Panc1 (cell line): ENCODE results near the gene MCEE. TPM values are rescaled to one million over a fixed set of nuclear protein-coding genes. Genes with fewer than 3 reads are reported as not detected.

Experiments
- ATAC-seq: fragments of 200-7000 bp; cut with Tn5 transposase; 2 replicates; pipeline ENCODE4 v1.9.1; 2020; ENCODE audit warnings: mild to moderate bottlenecking, moderate library complexity
- BruUV-seq: library from RNA; stranded (reverse); fragments of 400-500 nt; replicated peaks from 2 replicates; lab custom pipeline; 2021; lab: Mats Ljungman, UMichigan
- CTCF ChIA-PET: fragments of 300-600 bp; sonication (Branson Sonifier 250); formaldehyde crosslinking; loops from one replicate; lab custom pipeline; 2022; ENCODE audit warnings: antibody characterized with exemption; lab: Charles Lee
- POLR2A ChIA-PET: fragments of 300-600 bp; sonication (Branson Sonifier 250); formaldehyde crosslinking; loops from one replicate; lab custom pipeline; 2022; ENCODE audit warnings: antibody characterized with exemption; lab: Charles Lee
- DNase-seq: peaks from one replicate; pipeline ENCODE4 v3.0.0-alpha.2; 2010; ENCODE audit warnings: low read depth, low spot score
- H3K27ac ChIP-seq: 2 replicates; pipeline ENCODE4 v1.5.1; 2011; ENCODE audit warnings: mild to moderate bottlenecking, low read length, inconsistent platforms
- H3K27me3 ChIP-seq: fragments of 200-500 bp; sonication (Bioruptor generic); 2 replicates; pipeline ENCODE4 v1.6.0; 2014; ENCODE audit warnings: low read length, inconsistent platforms; ENCODE audit not compliant: control insufficient read depth, insufficient read depth
- H3K36me3 ChIP-seq: fragments of 200-500 bp; sonication (Bioruptor generic); 2 replicates; pipeline ENCODE4 v1.5.1; 2014; ENCODE audit warnings: inconsistent platforms, mild to moderate bottlenecking, low read length, moderate library complexity; ENCODE audit not compliant: control insufficient read depth, insufficient read depth
- H3K4me1 ChIP-seq: 2 replicates; pipeline ENCODE4 v1.5.1; 2011; ENCODE audit warnings: inconsistent platforms, mild to moderate bottlenecking, low read length, moderate library complexity; ENCODE audit not compliant: control insufficient read depth, insufficient read depth
- H3K4me3 ChIP-seq, 2 experiments: 2 replicates each; pipeline ENCODE4 v1.5.1; 2011 to 2012; ENCODE audit warnings: low read depth in 2 of 2, low read length in 2 of 2, mild to moderate bottlenecking in 2 of 2, inconsistent platforms in 1 of 2, moderate library complexity in 1 of 2
- H3K9me3 ChIP-seq: fragments of 200-500 bp; sonication (Bioruptor generic); 2 replicates; pipeline ENCODE4 v1.5.1; 2014; ENCODE audit warnings: low read depth, mild to moderate bottlenecking, inconsistent platforms, low read length, moderate library complexity; ENCODE audit not compliant: control insufficient read depth, insufficient read depth
- POLR2AphosphoS5 ChIP-seq: IDR thresholded peaks from 2 replicates; pipeline ENCODE4 v1.6.1; 2012; ENCODE audit warnings: mild to moderate bottlenecking, low read depth, low read length, moderate library complexity
- SIN3A ChIP-seq: IDR thresholded peaks from 2 replicates; pipeline ENCODE4 v1.6.1; 2012; ENCODE audit warnings: low read depth, mild to moderate bottlenecking, low read length, moderate library complexity, borderline replicate concordance; ENCODE audit not compliant: insufficient read depth
- TCF7L2 ChIP-seq: IDR thresholded peaks from 2 replicates; pipeline ENCODE4 v1.6.1; 2011; ENCODE audit warnings: mild to moderate bottlenecking, low read depth, low read length, inconsistent platforms
- in situ Hi-C: cut with HindIII; loops from 2 replicates; pipeline ENCODE4 v1.10.0; 2016; ENCODE audit warnings: low sequenced_read_pairs, low pct_unique_long_range_greater_than_20kb
- intact Hi-C: fragments of 100-400 bp; cut with micrococcal nuclease; formaldehyde crosslinking; loops from one replicate; pipeline ENCODE4 v1.10.0; 2022; ENCODE audit not compliant: unreplicated experiment
- total RNA-seq: library from RNA; stranded (reverse); gene quantifications from one replicate; pipeline ENCODE4 v1.2.1, GENCODE V29; 2021; ENCODE audit not compliant: unreplicated experiment
- TF ChIP-seq, protein P1 (sequence below), 2 experiments: IDR thresholded peaks; 2 replicates each; pipeline ENCODE4 v1.6.1; 2011 to 2012; ENCODE audit warnings: low read depth in 2 of 2, control low read depth in 1 of 2, low read length in 1 of 2, mild to moderate bottlenecking in 1 of 2, moderate library complexity in 1 of 2; ENCODE audit not compliant: insufficient read depth in 1 of 2
- TF ChIP-seq, protein P2 (sequence below): fragments of 450-650 bp; IDR thresholded peaks from 2 replicates; pipeline ENCODE4 v1.5.1; 2017; ENCODE audit warnings: mild to moderate bottlenecking

MCEE gene
- total RNA-seq, 1 experiment from 2014 or later: 4.8 TPM

DNA sequence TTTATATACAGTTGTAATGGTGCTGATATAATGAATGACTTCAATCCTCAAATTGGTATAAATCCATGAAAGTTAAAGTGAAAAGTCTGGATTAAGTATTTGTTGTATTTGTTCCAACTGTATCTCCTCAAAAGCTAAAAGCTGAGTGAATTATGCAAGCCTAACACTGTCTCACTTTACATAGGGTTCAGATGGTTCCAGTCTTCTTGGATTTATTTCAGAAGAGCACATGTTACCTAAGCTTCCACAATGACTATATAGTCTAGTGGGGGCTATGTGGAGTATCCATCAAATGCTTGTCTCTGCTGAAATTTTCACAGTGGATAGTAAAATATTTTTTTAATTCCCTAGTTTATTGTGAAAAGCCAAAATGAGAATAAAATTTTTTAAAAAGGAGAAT is 13.0 kb downstream of the MCEE start:
- in situ Hi-C loops (no loop called here), intact Hi-C loops (no loop called here)
- POLR2A ChIA-PET: no interaction called here

DNA sequence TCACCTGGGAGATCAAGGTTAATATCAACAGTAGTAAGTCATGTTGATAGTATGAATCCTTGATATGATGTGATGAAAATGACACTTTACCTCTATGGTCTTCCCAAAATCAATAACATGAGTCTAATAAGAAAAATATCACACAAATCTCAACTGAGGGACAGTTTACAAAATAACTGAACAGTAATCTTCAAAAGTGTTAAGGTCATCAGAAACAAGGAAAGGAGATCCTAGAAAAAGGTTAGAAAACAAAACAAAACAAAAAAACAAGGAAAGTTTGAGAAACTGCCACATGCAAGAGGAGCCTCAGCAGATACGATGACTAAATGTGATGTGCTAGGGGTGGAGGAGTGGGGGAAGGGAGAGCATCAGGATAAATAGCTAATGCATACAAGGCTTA is 16.2 kb downstream of the MCEE start:
- Histone ChIP-seq H3K36me3 (no peaks in the 10 kb centered on the region), H3K27me3 (no peaks in the 10 kb centered on the region), H3K27ac (no peak overlapping the region), H3K4me3 (no peak overlapping the region), H3K4me1 (no peaks in the 10 kb centered on the region), H3K9me3 (no peaks in the 10 kb centered on the region)
- BruUV-seq: no TSS peak
- CTCF ChIA-PET: no interaction called here
- ATAC-seq: no peak
- intact Hi-C loops: no loop called here
- in situ Hi-C loops: no loop called here
- DNase-seq: no peak
- TF ChIP-seq, protein P1, sequence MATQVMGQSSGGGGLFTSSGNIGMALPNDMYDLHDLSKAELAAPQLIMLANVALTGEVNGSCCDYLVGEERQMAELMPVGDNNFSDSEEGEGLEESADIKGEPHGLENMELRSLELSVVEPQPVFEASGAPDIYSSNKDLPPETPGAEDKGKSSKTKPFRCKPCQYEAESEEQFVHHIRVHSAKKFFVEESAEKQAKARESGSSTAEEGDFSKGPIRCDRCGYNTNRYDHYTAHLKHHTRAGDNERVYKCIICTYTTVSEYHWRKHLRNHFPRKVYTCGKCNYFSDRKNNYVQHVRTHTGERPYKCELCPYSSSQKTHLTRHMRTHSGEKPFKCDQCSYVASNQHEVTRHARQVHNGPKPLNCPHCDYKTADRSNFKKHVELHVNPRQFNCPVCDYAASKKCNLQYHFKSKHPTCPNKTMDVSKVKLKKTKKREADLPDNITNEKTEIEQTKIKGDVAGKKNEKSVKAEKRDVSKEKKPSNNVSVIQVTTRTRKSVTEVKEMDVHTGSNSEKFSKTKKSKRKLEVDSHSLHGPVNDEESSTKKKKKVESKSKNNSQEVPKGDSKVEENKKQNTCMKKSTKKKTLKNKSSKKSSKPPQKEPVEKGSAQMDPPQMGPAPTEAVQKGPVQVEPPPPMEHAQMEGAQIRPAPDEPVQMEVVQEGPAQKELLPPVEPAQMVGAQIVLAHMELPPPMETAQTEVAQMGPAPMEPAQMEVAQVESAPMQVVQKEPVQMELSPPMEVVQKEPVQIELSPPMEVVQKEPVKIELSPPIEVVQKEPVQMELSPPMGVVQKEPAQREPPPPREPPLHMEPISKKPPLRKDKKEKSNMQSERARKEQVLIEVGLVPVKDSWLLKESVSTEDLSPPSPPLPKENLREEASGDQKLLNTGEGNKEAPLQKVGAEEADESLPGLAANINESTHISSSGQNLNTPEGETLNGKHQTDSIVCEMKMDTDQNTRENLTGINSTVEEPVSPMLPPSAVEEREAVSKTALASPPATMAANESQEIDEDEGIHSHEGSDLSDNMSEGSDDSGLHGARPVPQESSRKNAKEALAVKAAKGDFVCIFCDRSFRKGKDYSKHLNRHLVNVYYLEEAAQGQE (IDR thresholded peaks at IDR 0.05; ENCODE audit: insufficient read depth in 1 of 2, low read depth in 2 of 2, low read length in 1 of 2): no peak
- no peak for TF ChIP-seq TCF7L2
- TF ChIP-seq POLR2AphosphoS5: no peak
- TF ChIP-seq, protein P2, sequence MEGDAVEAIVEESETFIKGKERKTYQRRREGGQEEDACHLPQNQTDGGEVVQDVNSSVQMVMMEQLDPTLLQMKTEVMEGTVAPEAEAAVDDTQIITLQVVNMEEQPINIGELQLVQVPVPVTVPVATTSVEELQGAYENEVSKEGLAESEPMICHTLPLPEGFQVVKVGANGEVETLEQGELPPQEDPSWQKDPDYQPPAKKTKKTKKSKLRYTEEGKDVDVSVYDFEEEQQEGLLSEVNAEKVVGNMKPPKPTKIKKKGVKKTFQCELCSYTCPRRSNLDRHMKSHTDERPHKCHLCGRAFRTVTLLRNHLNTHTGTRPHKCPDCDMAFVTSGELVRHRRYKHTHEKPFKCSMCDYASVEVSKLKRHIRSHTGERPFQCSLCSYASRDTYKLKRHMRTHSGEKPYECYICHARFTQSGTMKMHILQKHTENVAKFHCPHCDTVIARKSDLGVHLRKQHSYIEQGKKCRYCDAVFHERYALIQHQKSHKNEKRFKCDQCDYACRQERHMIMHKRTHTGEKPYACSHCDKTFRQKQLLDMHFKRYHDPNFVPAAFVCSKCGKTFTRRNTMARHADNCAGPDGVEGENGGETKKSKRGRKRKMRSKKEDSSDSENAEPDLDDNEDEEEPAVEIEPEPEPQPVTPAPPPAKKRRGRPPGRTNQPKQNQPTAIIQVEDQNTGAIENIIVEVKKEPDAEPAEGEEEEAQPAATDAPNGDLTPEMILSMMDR: no peak
- TF ChIP-seq SIN3A: no peak
- POLR2A ChIA-PET: no interaction called here

More for the DNA sequence above, 13.0 kb downstream of the MCEE start:
- Histone ChIP-seq H3K36me3 (no peaks in the 10 kb centered on the region), H3K9me3 (no peaks in the 10 kb centered on the region), H3K4me3 (no peak overlapping the region), H3K27ac (no peak overlapping the region), H3K27me3 (no peaks in the 10 kb centered on the region), H3K4me1 (no peaks in the 10 kb centered on the region)
- ATAC-seq: no peak
- TF ChIP-seq POLR2AphosphoS5 (no peak), TCF7L2 (no peak), SIN3A (no peak)
- TF ChIP-seq, protein P1 (IDR thresholded peaks at IDR 0.05; ENCODE audit: insufficient read depth in 1 of 2, low read depth in 2 of 2, low read length in 1 of 2): no peak
- TF ChIP-seq, protein P2: no peak
- DNase-seq: no peak
- CTCF ChIA-PET: no interaction called here
- BruUV-seq: no TSS peak
